GM13977 (cell line): ENCODE data around the gene TDP1.

ENCODE experiments used
- DNase-seq: peaks from one replicate; pipeline ENCODE4 v3.0.0; 2012; ENCODE audit warnings: low spot score
- CTCF ChIP-seq: IDR thresholded peaks from 2 replicates; pipeline ENCODE4 v1.5.1; 2012; ENCODE audit warnings: mild to moderate bottlenecking, control low read depth; ENCODE audit not compliant: insufficient read depth; ENCODE audit errors: extremely low read depth, missing control alignments
- in situ Hi-C: fragments of 300-500 bp; cut with MboI; formaldehyde crosslinking; loops from one replicate; pipeline ENCODE4 v1.12.0; 2022; ENCODE audit warnings: low sequenced_read_pairs, low pct_unique_long_range_greater_than_20kb, mixed read lengths, inconsistent platforms; ENCODE audit not compliant: unreplicated experiment

TDP1 gene

DNA sequence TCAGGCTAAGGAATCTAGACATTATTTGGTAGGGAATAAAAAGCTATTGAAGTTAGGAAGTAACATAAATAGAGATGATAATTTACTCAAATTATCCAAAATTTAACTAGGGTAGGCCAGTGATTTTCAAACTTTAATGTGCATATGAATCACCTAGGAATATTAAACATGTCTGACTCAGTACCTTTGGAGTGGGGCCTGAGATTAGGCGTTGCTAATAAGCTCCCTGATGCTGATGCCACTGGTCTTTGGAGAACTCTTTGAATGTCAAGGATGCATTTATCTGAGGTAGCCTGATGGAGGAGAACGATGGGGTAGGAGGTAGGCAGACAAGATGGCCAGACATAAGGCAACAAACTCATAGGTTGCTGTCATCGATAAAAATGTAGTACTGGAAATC, 34.4 kb upstream of the TDP1 start:
- in situ Hi-C loops: loop anchor here (25.0 kb wide), 2 partner anchors 484 to 734 kb away; no protein-coding TSS in a partner anchor
- DNase-seq: no peak
- no peak for TF ChIP-seq CTCF

DNA sequence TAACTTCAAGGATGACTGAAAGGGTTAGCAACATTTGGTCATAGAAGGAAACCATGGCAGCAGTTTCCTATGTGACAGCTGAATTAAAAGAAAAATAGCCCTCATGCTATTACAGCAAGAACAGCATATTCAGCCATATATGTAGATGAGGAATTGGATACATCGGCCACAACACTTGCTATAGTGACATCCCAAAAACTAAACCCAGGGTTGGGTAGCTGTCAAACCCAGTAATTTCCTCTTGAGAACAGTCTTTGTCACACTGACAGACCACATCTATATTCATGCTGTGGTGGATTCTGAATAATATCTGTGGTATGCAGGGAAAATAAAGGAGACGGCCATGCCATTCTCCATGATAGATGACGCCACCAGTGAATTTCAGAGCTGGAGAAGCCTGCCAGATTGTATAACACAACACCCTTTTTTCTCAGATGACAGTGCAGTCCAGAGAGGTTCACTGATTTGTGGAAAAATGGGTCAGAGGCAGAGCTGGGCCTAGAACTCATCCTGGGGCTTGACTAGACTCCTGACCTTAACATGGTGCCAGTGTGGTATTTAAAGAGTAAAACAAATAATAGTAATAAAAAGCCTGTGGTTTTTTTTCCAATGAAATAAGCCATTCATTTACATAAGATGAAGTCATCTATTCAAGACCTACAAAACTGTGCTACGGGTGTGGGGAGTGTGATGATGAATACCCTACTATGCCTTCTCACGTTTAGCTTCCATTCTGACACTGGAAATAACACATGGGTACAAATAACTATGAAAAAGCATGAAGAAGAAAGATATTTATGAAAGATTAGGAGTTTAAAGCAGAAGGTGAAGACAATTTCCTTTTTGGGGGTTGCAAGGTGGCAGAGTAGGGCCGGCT, 33.5 kb upstream of the TDP1 start:
- no peak for DNase-seq
- no peak for TF ChIP-seq CTCF
- in situ Hi-C loops: loop anchor here (25.0 kb wide), 2 partner anchors 485 to 735 kb away; no protein-coding TSS in a partner anchor

- TF ChIP-seq CTCF: no peak
- no peak for DNase-seq
- in situ Hi-C loops: loop anchor here (25.0 kb wide), 2 partner anchors 487 to 737 kb away; no protein-coding TSS in a partner anchor
Observed at GRCh38 chr14:89924268-89924667, 31.5 kb upstream of the TDP1 start.

DNA sequence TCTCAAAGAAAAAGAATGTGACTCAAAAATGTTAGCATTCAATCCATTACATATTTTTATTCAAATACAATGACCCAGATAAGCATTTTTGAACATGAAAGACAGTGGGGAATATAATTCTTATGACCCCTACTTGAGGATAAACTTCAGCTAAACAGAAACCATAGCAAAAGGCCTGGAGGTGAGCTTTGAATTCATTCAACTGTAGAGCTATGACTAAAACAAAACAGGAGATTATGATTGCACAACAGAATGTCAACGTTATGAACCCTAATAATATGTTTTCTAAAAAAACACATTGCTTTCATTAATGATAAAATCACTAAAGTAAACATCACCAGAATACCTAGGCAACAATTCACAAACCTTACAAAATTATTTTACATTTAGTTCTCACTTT, 29.0 kb upstream of the TDP1 start:
- in situ Hi-C loops: no loop called here
- no peak for TF ChIP-seq CTCF
- DNase-seq: no peak

- in situ Hi-C loops: no loop called here
- no peak for TF ChIP-seq CTCF
- DNase-seq: no peak
Observed at GRCh38 chr14:89927186-89927865, 28.4 kb upstream of the TDP1 start.

- DNase-seq: no peak
- in situ Hi-C loops: no loop called here
- no peak for TF ChIP-seq CTCF
Observed at GRCh38 chr14:89933002-89933401, 22.7 kb upstream of the TDP1 start.
